ENCODE measurements around the gene ZFP36. TPM values are rescaled to one million over a fixed set of nuclear protein-coding genes. Genes with fewer than 3 reads are reported as not detected.

The ZFP36 gene
- total RNA-seq, 2 experiments from 2014 or later = 189 to 194 TPM

DNA sequence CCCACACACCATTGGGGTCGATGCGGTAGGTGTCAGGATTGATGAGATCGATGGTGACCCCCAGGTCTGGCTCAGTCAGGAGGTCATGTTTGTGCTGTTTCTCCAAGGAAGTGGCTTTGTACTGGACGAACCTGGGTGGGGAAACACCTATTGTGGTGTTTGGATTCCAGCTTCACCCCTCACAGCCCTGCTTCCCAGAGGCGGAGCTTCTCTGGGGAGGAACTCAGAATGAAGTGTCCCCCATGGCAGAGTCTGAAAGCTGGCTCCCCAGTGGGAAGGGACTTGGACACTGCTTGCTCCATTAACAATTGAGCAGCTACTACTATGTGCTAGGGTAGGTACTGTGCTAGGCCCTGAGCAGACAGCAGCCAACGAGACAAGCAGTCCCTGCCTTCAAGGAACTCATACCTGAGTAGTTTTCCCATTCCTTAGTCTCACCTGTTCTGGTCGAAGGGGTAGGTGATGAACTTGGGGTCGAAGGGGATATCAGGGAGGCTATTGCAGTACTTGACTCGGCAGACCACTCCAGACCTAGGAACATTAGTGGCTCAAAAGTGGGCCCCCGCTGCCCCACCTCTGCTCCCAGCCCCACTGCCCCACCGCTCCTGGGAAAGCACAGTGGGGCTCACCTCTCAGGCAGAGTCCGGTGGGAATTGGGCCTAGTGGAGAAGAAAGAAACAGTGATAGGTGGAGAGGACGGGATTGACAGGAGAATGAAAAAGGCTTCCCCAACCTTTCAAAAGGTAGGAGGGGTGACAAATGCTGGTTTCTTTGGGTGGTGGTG is 16.8 kb upstream of the ZFP36 start:
- Mint-ChIP-seq H3K4me1 (peaks cover 43% of the 10 kb centered on the region), H3K27me3 (no peaks in the 10 kb centered on the region), H3K27ac (peak overlapping the region; percentile 97), H3K36me3 (ENCODE audit: low read depth) (peaks cover 48% of the 10 kb centered on the region), H3K9me3 (no peaks in the 10 kb centered on the region), H3K4me3 (peak overlapping the region; percentile 90)
- DNase-seq = no peak
- ChIA-PET POLR2A (interaction anchor here (1.0 to 3.4 kb wide), 8 partner anchors 8 to 316 kb away, joined by 3 to 60 read pairs (median 29); partner anchors contain the start of genes GMFG, PLEKHG2, RPS16 and ZFP36), CTCF (no interaction called here)

DNA sequence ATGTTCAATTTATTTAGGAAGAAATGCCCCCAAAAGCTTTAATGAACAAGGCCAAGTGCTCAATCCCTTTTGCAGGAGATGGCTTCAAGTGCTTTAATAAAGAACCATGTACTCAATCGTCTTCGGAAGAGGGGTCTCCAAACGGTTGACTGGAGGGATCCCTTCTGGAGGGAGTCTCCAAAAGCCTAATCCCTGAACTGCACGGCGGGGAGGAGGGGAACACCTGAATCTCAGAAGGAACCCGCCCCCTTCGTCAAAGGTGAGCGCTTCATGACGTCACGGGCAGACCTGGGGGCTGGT is 16.2 kb upstream of the ZFP36 start:
- peak overlapping the region; percentile 97 for H3K27ac Mint-ChIP-seq
- H3K36me3 Mint-ChIP-seq (ENCODE audit: low read depth) = peaks cover 54% of the 10 kb centered on the region

DNA sequence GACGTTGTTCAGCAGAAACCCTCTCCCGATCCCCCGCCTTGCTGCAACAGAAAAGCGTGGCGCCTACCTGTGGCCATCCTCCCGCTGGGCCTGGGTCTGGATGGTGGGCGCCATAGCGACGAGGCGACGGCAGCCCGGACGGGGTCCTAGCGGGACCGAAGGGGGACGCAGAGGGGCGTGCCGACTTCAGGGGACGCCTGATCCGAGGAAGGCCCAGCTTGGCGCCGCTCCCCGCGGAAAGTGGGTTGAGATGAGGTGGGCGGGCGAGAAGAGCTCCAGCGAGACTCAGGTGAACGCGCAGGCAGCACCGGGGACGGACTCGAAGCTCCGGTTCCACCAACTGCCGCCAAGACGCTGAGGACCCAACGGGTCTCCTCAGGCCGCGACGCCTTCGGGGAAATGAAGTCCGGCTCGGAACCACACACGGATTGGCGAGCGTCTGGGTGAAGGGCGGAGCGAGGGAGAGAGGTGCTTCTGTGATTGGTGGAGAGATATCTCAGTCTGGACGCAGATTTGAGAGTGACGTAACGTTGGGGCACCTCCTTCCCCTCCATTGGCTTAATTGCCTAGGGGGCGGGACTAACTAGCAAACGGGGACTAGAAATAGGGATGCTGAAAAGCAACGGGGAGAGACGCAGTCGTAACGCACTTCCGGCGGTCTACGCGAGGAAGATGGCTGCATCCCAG is 15.8 kb upstream of the ZFP36 start, which contains the start of the genes MED29 and PAF1:
TSS of gene MED29 (plus strand) at position 628 of the 687 bp plus-strand sequence. CDS start at position 673, 45 bp downstream.
TSS of gene PAF1 (minus strand) at position 356 of the 687 bp plus-strand sequence. CDS start at position 114, 242 bp downstream.
- H3K36me3 Mint-ChIP-seq (ENCODE audit: low read depth) = peaks cover 54% of the 10 kb centered on the region
- no peaks in the 10 kb centered on the region for H3K9me3 Mint-ChIP-seq
- H3K27ac Mint-ChIP-seq = peak within 1 kb of the TSS; percentile 97
- CTCF ChIA-PET = interaction anchor here (0.5 to 3.9 kb wide), 11 partner anchors 11 to 800 kb away, joined by 3 to 34 read pairs (median 4); partner anchors contain the start of genes PLEKHG2, RPS16 and SAMD4B
- DNase-seq = peak; percentile 97
- peak within 1 kb of the TSS; percentile 90 for H3K4me3 Mint-ChIP-seq
- no peaks in the 10 kb centered on the region for H3K27me3 Mint-ChIP-seq
- POLR2A ChIA-PET = interaction anchor here (0.9 to 3.4 kb wide), 28 partner anchors 12 to 549 kb away, joined by 3 to 60 read pairs (median 4); partner anchors contain the start of genes DLL3, EID2, GMFG and IFNL4
- H3K4me1 Mint-ChIP-seq = peaks cover 51% of the 10 kb centered on the region

More for the DNA sequence above, 16.2 kb upstream of the ZFP36 start:
- H3K27me3 Mint-ChIP-seq = no peaks in the 10 kb centered on the region
- no peaks in the 10 kb centered on the region for H3K9me3 Mint-ChIP-seq
- ChIA-PET CTCF (interaction anchor here (0.5 to 3.9 kb wide), 9 partner anchors 11 to 800 kb away, joined by 3 to 34 read pairs (median 5); partner anchors contain the start of genes PLEKHG2, RPS16 and SAMD4B), POLR2A (interaction anchor here (0.9 to 3.4 kb wide), 16 partner anchors 12 to 317 kb away, joined by 3 to 60 read pairs (median 8); partner anchors contain the start of genes EID2, GMFG, PLEKHG2 and RPS16)
- peaks cover 49% of the 10 kb centered on the region for H3K4me1 Mint-ChIP-seq
- peak overlapping the region; percentile 90 for H3K4me3 Mint-ChIP-seq
- peak; percentile 79 for DNase-seq

DNA sequence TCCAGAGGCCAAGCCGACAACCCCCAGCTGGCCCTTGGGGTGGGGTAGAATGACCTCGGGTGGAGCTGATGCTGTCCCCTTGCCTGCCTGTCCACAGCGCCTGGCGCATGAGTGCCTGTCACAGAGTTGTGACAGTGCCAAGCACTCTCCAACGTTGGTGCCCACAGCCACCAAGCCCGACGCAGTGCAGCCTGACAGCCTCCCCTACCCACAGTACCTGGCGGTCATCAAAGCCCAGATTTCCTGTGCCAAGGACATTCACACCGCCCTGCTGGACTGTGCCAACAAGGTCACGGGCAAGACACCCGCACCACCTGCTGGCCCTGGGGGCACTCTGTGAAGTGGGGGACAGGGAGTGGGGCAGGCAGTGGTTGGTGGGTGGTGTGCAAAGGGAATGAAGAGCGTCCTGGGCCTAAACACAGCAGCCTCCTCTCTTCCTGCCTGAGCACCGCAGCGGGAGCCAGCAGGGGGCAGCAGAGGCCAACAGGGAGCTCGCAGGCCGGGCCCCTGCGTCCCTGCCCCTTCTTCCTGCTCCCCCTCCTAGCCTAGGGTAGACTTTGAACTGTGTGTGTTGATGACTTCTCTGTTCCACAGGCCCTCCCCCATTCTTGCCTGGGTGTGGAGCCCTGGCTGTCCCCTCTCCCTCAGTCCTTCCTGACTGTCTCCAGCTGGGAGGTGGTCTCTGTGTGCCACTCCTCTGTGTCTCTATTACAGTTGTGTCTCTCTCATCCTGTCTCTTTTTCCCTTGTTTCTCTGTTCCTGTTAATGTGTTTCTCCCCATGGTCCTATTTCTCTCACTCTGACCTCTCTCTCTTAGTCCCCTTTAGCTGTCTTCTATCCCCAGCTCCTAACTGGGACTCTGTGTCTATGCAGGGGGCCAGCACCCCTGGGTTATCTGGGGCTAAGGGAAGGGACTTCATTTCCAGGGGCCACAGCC is 9.0 kb upstream of the ZFP36 start:
- Mint-ChIP-seq H3K27me3 (no peaks in the 10 kb centered on the region), H3K4me1 (peaks cover 76% of the 10 kb centered on the region), H3K4me3 (peak overlapping the region; percentile 68), H3K9me3 (no peaks in the 10 kb centered on the region), H3K36me3 (ENCODE audit: low read depth) (peaks cover 42% of the 10 kb centered on the region), H3K27ac (peak overlapping the region; percentile 96)
- ChIA-PET POLR2A (interaction anchor here (0.6 to 7.7 kb wide), 20 partner anchors 8 to 445 kb away, joined by 3 to 195 read pairs (median 4); partner anchors contain the start of genes EID2B, GMFG, PLEKHG2 and RPS16), CTCF (interaction anchor here (0.8 to 3.5 kb wide), 17 partner anchors 10 to 853 kb away, joined by 3 to 113 read pairs (median 3); partner anchors contain the start of genes EID2, EID2B, GMFG and PLEKHG2)
- DNase-seq = peak; percentile 95

DNA sequence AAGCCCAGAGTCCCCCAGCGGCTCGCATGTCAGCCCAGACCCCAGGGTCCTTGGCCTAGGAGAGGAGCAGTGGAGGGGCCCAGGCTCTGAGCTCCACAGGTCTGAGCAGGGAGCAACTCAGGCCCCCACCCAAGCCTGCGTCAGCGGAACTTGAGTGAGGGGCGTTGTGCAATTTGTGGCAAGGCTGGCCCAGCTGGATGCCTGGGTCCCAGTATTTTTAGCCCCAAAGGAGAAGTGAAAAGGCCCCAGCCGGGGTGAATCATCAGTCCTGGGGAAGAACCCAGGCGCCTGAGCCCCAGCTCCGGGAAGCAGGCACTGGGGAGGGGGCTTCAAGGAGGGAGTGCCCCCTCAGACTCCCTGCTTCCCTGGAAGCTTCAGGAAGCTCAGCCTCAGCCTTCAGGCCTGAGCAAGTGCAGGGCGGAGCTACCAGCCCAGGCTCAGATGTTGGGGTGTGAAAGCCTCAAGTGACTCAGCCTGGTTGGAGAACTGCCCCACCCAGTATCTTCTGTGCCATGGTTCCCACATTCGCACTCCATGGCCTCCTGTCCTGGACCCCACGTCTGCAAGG is 8.3 kb upstream of the ZFP36 start:
- ChIA-PET CTCF (interaction anchor here (0.8 to 3.5 kb wide), 16 partner anchors 9 to 853 kb away, joined by 3 to 113 read pairs (median 4); partner anchors contain the start of genes EID2, EID2B, GMFG and PLEKHG2), POLR2A (interaction anchor here (0.8 to 7.7 kb wide), 15 partner anchors 9 to 444 kb away, joined by 3 to 195 read pairs (median 4); partner anchors contain the start of genes GMFG, PLEKHG2, RPS16 and SAMD4B)
- peak; percentile 79 for DNase-seq
- Mint-ChIP-seq H3K9me3 (no peaks in the 10 kb centered on the region), H3K27me3 (no peaks in the 10 kb centered on the region), H3K36me3 (ENCODE audit: low read depth) (peaks cover 40% of the 10 kb centered on the region), H3K4me1 (peaks cover 75% of the 10 kb centered on the region), H3K27ac (peak overlapping the region; percentile 96), H3K4me3 (peak overlapping the region; percentile 68)

DNA sequence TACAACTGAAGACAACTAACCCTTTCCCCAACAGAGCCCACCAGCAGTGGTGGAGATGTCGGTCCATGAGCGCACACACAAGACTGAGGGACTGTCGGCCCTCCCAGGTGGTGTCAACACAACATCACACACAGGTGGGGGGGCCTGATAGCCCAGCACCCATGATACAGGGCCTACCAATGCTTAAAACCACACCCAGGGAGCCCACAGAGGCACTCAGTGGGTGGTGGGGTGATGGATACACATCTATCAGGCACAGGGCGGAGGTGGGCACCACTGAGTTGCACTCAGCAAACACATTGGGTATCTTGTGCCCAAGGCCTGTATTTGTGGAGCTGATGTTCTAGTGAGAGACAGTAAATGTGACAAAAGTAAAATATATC is 7.0 kb upstream of the ZFP36 start:
- no peak for DNase-seq

DNA sequence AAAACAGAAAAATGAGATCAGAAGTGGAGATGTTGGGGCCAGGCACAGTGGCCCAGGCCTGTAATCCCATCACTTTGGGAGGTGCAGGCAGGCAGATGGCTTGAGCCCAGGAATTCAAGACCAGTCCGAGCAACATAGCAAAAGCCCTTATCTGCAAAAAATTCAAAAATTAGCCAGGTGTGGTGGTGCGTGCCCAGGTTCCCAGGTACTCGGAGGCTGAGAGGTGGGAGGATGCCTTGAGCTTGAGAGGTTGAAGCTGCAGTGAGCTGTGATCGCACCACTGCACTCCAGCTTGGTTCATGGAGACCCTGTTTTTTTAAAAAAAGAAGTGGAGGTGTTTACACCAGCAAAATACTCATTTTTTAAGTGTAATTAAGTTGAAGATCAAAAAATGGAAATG is 6.6 kb upstream of the ZFP36 start:
- no peak overlapping the region for H3K4me3 Mint-ChIP-seq
- ChIA-PET CTCF (interaction anchor here (1.3 to 2.8 kb wide), 2 partner anchors 12 to 58 kb away, joined by 4 to 30 read pairs; partner anchors contain the start of genes PLEKHG2 and SAMD4B), POLR2A (interaction anchor here (0.7 to 10.6 kb wide), 5 partner anchors 8 to 64 kb away, joined by 3 to 195 read pairs (median 157); partner anchors contain the start of genes GMFG, MED29, PAF1 and PLEKHG2)
- peaks cover 76% of the 10 kb centered on the region for H3K4me1 Mint-ChIP-seq
- H3K27me3 Mint-ChIP-seq = no peaks in the 10 kb centered on the region
- peaks cover 31% of the 10 kb centered on the region for H3K36me3 Mint-ChIP-seq (ENCODE audit: low read depth)
- H3K9me3 Mint-ChIP-seq = no peaks in the 10 kb centered on the region
- DNase-seq = no peak
- H3K27ac Mint-ChIP-seq = peak overlapping the region; percentile 96

More for the DNA sequence above, 7.0 kb upstream of the ZFP36 start:
- no peaks in the 10 kb centered on the region for H3K9me3 Mint-ChIP-seq
- CTCF ChIA-PET = interaction anchor here (2.8 to 3.5 kb wide), 3 partner anchors 8 to 12 kb away, joined by 30 to 113 read pairs (median 57); partner anchors contain the start of genes PLEKHG2 and ZFP36
- no peak overlapping the region for H3K4me3 Mint-ChIP-seq
- peaks cover 34% of the 10 kb centered on the region for H3K36me3 Mint-ChIP-seq (ENCODE audit: low read depth)
- no peaks in the 10 kb centered on the region for H3K27me3 Mint-ChIP-seq
- H3K4me1 Mint-ChIP-seq = peaks cover 75% of the 10 kb centered on the region
- POLR2A ChIA-PET = interaction anchor here (0.7 to 10.6 kb wide), 7 partner anchors 8 to 64 kb away, joined by 3 to 195 read pairs (median 60); partner anchors contain the start of genes GMFG, MED29, PAF1 and PLEKHG2
- peak overlapping the region; percentile 96 for H3K27ac Mint-ChIP-seq

DNA sequence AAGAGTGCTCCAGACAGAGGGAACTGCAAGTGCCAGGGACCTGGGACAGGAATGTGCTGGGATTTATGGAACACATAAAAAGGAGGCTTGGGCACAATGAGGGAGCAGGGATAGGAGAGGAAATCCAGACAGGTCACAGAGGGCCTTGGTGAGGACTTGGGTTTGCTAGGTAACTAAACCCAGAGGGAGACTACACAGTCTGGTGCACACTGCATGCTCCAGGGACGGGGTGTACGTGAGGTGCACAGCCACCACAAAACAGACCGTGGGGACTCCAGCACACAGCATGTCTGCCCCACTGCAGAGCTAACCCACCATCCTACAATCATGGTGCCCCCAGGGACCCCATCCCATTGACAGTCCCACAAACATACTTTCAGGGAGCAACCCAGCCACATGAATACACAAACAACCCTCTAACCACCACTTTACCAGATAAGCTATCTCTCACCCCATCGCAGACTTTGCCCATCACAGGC is 5.5 kb upstream of the ZFP36 start:
- ChIA-PET CTCF (interaction anchor here (0.9 to 2.8 kb wide), 8 partner anchors 10 to 443 kb away, joined by 3 to 30 read pairs (median 4); partner anchors contain the start of genes EID2B, MED29, PAF1 and PLEKHG2), POLR2A (interaction anchor here (0.7 to 10.6 kb wide), 12 partner anchors 10 to 138 kb away, joined by 3 to 175 read pairs (median 4); partner anchors contain the start of genes GMFG, MED29, PAF1 and PLEKHG2)
- H3K27me3 Mint-ChIP-seq = no peaks in the 10 kb centered on the region
- H3K27ac Mint-ChIP-seq = peak overlapping the region; percentile 98
- no peaks in the 10 kb centered on the region for H3K9me3 Mint-ChIP-seq
- peaks cover 80% of the 10 kb centered on the region for H3K4me1 Mint-ChIP-seq
- peaks cover 23% of the 10 kb centered on the region for H3K36me3 Mint-ChIP-seq (ENCODE audit: low read depth)
- H3K4me3 Mint-ChIP-seq = peak overlapping the region; percentile 76
- no peak for DNase-seq

DNA sequence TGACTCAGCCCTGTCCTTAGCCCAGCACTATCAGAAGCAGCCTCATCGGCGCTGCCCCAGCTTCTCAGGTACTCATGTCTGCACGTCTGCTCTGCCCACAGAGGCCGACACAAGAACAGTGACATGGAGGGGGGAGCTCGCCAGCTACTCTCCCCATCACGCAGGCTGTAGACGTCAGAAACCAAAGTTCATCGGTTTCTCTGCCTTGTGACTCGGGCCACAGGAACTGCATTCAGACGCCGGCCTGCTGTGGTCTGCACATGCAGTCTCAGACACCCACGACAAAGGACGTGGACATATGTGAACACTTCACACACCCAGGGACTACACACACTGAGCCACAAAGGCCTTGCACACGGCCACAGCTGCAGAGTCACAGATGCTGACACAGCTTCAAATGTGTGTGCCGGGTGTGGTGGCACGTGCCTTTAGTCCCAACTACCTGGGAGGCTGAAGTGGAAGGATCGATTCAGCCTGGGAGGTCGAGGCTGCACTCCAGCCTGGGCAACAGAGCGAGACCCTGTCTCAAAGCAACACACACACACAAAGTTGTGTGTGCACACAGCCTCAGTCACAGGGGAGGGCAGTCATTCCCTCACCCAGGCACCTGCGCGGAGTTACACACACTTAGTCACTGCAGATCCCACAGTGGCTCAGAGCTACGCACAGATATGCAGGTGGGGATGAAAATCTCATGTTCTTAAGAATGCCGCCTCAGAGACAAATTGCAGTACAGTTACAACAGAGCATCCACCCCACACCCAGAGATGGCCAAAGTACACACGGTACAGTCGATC is 4.9 kb upstream of the ZFP36 start:
- CTCF ChIA-PET = interaction anchor here (0.5 to 2.8 kb wide), 10 partner anchors 10 to 526 kb away, joined by 3 to 30 read pairs (median 4); partner anchors contain the start of genes EID2B, MED29, PAF1 and PLEKHG2
- peak; percentile 91 for DNase-seq
- POLR2A ChIA-PET = interaction anchor here (0.6 to 10.6 kb wide), 14 partner anchors 10 to 138 kb away, joined by 3 to 175 read pairs (median 4); partner anchors contain the start of genes GMFG, MED29, PAF1 and PLEKHG2
- Mint-ChIP-seq H3K4me1 (peaks cover 83% of the 10 kb centered on the region), H3K27me3 (no peaks in the 10 kb centered on the region), H3K27ac (peak overlapping the region; percentile 98), H3K4me3 (peak overlapping the region; percentile 76), H3K36me3 (ENCODE audit: low read depth) (peaks cover 23% of the 10 kb centered on the region), H3K9me3 (no peaks in the 10 kb centered on the region)
